GM19193 (cell line): ENCODE results near the gene FAM83G.

ENCODE experiments used
- POLR2A ChIP-seq: IDR thresholded peaks from 4 replicates; pipeline ENCODE4 v1.6.1; 2011; ENCODE audit not compliant: insufficient read depth, insufficient read length; ENCODE audit errors: extremely low read depth

FAM83G gene

DNA sequence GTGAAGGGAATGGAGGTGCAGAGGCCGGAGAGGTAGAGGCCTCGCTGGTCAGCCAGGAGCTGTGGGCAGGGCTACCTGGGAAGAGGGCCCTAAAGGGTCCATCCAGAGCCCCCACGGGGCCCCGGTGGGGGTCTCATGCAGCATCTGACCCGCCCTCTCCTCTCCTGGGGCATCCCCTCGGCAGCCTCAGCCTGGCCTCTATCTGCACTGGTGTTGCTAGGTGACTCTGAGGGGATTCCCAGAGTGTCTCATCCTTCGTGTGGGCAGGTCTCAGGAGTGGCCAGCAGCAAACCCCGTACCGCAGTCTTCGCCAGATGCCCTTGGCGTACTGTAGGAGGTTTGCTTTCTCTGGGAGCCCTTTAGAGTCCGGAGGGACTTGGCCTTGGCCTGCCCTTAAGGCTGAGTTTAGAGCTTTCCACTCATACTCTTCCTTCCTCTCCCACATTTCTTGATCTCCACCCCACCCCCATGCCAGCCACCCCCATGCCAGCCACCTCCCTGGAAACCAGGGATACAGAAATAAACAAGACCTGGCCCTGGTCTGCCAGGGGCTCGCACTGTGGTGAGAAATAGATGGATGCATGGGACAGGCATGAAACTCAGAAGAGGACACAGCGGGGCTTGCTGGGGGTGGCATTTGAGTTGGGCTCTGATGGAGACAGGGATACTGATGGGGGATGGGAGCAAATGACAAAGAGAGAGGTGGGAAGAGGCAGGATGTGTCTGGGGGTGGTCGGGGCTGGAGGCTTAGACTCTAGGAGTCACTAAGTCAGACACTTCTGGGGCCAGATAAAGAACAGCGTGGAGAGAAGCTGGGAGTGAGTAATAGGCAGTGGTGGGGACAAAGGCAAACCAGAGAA lies 42.7 kb downstream of the FAM83G start:
- no peak for TF ChIP-seq POLR2A

GRCh38 chr17:18960803-18961511 lies 43.6 kb downstream of the FAM83G start:
- no peak for TF ChIP-seq POLR2A

DNA sequence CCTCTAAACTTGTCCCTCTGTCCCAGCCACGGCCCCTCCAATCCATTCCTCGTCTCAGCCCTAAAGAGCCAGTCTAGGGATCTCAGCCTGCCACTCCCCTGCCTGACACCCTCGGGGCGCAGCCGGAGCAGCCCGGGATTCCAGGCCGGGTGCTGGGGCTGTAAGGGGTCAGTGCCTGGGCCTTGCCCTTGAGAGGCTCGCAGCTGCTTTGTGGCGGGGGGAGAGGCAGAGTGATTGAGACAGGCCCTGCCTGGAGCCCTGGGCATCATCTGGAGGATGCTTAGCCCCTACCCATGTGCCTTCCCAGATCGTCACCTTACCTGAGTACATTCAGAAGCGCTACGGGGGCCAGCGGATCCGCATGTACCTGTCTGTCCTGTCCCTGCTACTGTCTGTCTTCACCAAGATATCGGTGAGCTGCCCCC lies 44.3 kb downstream of the FAM83G start:
- TF ChIP-seq POLR2A, result no peak

GRCh38 chr17:18959845-18960240 lies 44.7 kb downstream of the FAM83G start:
- no peak for TF ChIP-seq POLR2A

DNA sequence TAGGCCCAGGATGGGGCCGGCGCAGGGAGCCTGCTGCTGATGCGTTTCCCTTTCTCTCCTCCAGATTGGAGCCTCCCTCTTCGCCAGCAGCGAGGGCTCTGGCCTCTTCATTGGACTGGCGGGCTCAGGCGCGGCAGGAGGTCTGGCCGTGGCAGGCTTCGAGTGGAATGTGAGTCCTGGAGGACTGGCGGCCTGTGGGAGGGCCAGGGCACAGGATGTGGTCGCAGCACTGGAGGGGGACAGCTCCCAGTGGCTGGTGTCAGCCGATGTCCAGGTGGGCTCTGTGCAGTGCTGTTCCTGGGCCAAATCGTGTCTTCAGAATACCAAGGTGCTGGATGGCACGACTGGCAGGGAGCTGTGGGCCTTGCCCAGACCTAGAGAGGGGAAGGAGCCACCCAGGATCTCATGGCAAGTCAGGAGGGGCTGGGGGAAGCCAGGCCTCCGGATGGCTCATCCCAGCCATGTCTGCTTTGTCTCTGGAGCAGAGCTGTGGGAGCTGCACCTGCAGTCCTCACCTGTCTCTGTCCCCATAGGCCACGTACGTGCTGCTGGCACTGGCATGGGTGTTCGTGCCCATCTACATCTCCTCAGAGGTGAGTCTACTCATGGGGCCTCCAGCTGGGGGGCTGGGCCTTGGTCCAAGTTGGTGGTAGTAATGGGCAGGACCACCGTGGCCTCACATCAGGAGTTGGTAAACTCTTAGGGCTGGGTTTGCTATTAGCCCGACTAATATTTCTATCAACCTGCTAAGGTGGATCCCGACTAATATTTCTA lies 45.3 kb downstream of the FAM83G start:
- no peak for TF ChIP-seq POLR2A

- TF ChIP-seq POLR2A, result no peak
Measured at GRCh38 chr17:18958611-18959010, 46.0 kb downstream of the FAM83G start.

GRCh38 chr17:18957831-18958230 lies 46.7 kb downstream of the FAM83G start:
- no peak for TF ChIP-seq POLR2A

- no peak for TF ChIP-seq POLR2A
Measured at GRCh38 chr17:18956581-18956980, 48.0 kb downstream of the FAM83G start.

DNA sequence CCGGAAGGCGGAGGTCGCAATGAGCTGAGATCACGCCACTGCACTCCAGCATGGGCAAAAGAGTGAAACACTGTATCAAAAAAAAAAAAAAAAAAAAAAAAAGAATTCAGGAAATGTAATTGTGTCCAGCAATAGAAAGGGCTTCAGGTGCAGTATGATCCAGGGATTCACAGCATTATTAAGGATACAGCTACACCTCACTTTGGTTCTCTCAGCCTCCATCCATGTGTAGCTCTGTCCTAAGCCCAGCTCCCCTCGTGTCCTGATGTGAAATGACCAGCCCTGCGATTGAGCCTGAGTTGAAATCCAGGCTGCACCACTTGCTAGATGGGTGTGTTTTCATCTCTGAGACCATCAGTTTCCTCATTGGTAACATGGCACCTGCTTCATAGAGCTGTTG lies 49.6 kb downstream of the FAM83G start:
- no peak for TF ChIP-seq POLR2A

- TF ChIP-seq POLR2A, result no peak
Measured at GRCh38 chr17:18954321-18954720, 50.2 kb downstream of the FAM83G start.

DNA sequence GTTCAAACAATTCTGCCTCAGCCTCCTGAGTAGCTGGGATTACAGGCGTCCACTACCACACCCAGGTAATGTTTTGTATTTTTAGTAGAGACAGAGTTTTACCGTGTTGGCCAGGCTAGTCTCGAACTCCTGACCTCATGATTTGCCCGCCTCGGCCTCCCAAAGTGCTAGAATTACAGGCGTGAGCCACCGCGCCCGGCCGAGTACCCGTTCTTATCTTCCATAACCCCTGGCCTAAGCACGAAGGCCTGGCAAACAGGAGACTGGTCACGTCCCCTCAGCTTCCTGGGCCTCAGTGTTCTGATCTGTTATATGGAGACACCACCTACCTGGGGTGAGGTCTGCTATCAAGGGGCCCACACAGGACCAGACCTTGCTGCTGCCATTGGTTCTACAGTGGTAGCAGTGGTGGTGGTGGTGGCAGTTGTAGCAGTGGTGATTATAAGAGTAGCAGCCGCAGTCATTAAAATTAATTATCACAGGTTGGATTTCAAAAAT lies 51.3 kb downstream of the FAM83G start:
- TF ChIP-seq POLR2A, result no peak

GRCh38 chr17:18951941-18952842 lies 52.4 kb downstream of the FAM83G start, which contains the start of gene SLC5A10:
TSS of gene SLC5A10 (plus strand) at chr17:18952165. CDS start at chr17:18952206, 41 bp downstream.
- no peak for TF ChIP-seq POLR2A

DNA sequence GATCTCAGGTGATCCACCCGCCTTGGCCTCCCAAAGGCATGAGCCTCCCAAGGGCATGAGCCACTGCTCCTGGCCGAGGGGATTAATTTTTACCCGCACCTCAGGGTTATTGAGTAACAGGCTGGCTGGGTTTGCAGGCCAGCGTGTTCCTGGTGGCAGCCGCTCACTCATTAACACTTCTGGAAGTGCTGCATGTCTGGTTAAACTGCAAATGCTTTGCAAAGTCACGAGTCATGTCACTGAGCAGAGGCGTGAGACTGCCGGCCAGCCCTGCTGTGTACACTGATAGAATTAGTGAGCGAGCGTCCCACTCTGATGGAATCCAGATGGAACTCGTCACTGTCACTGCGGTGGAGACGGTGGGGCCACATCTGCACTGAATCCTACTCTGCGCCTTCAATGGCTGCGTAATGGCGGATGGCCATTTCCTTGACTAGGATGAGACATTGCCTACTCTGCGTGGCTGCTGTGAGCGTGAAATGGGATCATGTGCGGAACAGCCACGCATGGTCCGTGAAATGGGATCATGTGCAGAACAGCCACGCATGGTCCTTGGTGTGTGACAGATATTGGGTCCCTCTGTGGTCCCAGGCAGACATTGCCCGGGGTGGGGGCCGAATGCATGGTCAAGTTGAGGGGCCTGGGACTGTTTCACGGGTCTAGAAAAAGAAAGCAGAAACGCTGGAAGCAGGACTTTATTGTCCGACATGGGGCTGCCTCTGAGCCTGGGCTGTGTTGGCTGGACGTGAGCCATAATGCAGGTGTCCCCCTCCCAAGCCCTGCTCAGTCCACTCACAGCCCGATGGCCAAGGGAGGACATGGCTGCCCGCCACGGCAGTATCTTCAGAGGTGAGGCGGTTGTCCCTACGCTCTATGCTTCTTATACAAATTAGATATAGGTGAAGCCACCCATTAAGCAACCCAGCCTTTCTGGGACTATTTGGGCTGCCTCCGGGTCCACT lies 53.3 kb downstream of the FAM83G start:
- no peak for TF ChIP-seq POLR2A

GRCh38 chr17:18950346-18950745 lies 54.2 kb downstream of the FAM83G start:
- TF ChIP-seq POLR2A, result no peak

GRCh38 chr17:18949566-18949965 lies 55.0 kb downstream of the FAM83G start:
- no peak for TF ChIP-seq POLR2A
